CD4-positive, alpha-beta T cell treated with Interleukin-4 for 4 hours (primary cell): ENCODE data around the gene PPIA.

Experiments used
- DNase-seq: peaks from one replicate; pipeline ENCODE4 v3.0.0-alpha.2; 2020

PPIA gene

DNA sequence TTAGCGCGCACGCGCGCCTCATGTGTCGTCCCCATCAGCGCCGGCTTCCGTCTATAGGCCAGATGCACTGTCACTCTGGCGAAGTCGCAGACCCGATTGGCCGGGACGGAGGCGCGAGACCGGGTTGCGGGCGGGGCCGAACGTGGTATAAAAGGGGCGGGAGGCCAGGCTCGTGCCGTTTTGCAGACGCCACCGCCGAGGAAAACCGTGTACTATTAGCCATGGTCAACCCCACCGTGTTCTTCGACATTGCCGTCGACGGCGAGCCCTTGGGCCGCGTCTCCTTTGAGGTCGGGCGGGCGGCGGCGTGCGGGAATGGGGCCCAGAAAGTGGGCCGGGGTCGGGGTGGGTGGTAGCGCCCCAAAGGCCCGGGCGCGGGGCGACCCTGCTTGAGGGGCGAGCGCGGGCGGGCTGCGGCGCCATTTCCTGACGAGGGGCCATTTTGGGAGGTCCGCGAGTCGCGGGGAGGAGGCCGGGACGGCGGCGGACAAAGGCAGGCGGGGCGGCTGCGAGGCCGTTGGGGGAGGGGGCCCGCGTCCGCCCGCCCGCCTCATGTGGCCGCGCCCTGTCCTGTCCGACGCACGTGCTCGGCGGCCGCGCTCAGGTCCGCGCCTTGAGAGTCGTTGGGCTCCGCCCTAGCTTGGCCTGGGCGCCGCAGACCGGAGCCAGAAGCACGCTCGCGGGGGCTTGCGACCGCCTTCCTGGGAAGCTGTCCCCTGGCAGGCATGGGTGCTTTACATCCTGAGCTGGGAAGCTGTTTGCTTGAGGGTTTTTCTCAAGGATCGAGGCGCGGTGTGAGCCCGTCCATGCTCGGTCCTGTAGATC lies at the start of gene PPIA:
TSS of gene PPIA (plus strand) at position 178 of the 825 bp plus-strand sequence. CDS start at position 222, 44 bp downstream.
- peak; percentile 99 for DNase-seq

DNA sequence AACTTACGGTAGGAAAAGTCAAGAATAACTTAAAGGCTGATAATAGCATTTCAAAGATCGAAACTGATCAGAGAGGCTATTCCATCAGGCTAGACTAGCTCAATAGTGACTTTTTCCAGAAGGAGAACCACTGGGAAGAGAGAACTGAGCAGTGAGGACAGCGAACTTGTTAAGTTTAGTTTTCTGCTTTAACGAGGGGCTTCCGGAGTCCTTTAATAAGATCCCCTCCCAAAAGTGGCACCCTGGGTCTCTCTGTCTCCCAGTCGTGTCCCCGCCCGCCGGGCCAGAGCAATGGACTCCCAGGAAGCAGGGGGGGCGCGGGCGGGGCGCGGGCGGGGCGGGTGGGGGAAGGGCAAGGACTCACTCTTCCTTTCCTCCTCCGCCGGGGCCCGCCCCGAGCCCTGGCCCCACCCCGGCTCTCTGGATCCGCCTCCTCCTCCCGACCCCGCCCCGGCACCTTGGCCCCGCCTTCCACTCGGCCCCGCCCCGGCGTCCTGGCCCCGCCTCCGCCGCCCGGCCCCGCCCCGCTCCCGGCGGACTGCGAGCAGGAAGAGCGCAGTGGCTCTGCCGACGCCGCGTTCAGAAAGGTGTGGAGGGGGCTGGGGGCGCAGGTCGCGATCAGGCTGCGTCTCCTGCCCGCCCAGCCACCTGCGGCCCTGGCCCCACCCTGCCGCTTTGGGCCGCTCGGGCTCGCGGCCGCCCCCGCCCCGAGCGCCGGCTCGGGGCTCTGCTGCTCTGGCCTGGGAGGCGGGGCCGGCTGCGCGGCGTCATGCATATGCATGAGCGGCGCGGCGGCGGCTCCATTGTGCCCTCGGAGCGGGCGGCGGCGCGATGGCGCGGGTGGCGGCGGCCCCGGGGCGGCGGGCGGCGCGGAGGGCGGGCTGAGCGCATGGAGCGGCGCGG lies 48.2 kb upstream of the PPIA start, which contains the start of gene ZMIZ2:
TSS of gene ZMIZ2 (plus strand) at position 803 of the 903 bp plus-strand sequence. CDS start 7,403 bp downstream, outside the sequence.
- DNase-seq: peak; percentile 87

DNA sequence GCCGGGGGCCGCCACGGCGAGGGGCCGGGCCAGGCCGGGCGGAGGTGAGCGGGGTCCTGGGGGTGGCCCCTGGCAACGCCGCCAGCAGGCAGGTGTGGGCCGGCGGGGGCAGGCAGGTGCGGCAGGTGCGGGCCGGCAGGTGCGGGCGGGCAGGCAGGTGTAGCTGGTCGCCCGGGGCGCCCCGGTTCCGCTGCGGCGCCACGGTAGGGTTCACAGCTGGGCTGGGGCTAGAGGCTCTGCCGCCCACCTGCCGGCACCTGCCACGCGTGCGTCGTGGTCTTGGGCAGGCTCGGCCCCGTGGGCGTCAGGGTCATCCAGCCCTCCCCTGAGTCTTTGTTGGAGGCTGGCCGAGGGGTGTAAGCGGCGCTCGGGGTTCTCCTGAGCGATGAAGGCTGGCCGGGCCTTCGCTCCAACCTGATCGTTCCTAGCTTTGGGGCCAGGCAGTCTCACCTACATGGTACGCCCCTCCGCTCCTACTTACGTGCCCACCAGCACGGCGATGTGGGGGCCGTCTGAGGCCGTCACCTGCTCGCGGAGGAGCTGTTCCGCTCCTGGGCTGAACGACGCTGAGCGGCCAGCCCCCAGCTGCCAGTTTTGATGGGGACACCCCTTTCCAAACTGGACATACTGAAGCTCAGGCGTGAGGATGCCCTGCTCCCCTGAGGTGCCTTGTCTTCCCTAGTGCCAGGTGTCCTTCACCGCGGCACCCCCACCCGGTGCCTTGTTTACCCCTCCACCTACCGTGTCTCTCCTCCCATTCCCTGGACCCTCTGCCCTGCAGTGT lies 47.3 kb upstream of the PPIA start:
- no peak for DNase-seq

DNA sequence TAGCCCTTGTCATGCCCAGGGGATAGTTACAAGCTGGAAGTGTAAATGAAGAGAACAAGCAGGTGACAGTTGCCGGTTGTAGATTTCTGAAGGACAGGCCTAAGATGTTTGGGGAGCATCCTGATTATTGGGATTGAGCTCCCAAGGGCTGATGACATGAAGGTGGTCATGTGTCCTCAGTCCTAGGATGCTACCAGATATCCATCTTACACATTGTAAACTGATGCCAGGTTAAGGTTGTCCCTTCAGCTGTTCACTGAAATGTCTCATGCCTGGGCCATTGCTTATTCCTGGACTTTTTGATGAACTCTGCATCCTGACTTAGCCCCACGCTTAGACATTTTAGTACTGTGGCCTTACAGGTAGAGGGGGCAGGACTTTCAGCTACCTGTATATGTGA lies 46.5 kb upstream of the PPIA start:
- DNase-seq: no peak

DNA sequence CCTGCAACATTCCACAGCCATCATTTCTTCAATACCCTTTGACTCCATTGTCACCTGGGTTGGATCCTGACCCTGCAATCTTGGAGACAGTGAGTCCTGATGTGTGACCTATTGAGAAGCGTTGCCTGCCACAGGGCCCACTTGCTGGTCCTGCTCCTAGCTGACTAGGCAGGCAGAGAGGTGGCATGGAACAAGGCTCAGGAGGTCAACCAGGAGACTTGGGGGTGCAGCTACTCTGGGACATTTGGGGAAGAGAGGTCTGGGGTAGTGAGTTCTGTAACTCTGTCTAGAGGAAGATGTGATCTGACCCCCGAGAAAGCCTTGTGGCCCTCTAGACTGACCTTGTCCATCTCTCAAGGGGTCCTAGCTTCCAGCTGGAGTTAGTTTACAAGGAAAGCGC lies 46.1 kb upstream of the PPIA start:
- no peak for DNase-seq

DNA sequence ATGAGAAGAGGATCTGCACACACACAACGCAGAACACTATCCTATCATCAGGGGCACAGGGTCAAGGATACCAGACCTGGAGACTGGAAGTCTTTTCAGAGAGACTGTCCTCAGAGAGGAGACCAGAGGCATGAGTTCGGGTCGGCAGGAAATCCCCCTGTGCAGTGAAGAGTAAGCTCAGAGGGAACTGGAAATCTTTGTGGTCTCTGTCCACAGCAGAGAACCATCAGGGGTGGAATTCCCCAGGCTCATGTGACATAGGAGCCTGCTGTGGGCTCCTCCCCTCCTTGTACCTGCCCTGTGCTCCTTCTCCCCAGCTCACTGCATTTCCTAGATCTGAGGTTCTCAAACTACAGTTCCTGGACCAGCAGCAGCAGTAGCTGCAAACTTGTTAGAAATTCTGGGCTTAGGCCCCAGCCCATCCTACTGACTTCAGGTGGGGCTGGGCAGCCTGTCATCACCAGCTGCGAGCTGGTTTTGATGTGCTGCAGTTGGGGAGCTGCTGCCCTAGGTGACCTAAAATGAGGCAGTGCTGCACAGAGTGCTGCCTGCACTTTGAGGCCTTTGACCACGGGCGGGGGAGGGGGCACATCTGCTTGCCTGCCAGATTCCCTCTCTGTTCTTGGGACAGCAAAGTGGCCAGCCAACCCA lies 45.4 kb upstream of the PPIA start:
- DNase-seq: peak; percentile 74

DNA sequence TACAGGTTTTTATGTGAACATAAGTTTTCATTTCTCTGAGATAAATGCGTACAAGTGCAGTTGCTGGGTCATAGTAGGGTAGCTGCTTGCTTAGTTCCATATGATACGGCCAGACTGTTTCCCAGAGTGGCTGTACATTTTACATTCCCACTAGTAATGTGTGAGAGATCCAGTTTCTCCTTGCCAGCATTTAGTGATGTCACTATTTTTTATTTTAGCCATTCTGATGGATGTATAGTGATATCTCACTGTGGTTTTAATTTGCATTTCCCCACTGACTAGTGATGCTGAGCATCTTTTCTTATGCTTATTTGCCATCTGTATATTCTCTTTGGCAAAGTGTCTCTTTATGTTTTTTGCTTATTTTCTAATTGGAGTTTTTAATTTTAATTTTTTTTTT lies 43.7 kb upstream of the PPIA start:
- DNase-seq: no peak

DNA sequence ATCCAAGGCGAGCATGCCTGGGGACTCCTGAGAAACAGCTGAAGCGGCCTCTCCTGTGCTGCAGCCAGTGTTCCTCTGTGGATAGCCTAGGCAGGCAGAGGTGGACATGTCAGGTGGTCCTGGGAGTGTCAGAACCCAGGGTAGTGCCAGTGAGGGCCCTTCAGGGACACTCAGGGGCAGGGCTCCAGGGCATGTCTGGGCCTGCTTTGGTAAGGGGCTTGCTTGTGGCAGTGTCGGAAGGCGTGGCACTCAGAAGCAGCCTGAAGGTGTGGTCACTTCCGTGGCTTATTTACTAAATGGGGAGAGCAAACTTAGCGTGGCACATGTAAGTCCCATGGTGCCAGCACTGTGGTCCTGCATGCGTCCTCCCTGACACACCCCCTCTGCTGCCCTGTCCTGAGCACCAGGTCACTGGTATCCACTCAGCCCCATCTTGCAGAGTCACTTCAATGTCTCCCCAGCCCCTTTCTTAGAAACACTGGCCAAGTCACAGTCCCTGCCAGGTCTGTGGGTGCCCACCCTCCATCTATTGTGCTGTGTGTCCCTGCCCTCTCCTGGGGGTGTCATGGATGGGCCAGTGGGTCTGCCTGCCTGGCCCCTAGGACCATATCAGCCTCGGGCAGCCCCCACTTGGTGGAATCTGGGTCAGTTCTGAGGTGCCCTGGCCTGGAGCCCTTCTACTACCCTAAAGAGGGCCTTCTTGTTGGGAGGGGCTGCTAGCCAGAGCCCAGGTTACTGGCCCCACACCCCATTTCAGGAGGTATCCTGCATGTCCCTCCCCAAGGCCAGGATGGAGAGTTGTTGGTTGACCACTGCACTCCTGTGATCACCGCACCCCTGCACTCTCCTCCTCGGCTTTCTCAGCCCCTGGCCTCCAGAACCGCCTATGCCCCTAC lies 41.4 kb upstream of the PPIA start:
- no peak for DNase-seq

DNA sequence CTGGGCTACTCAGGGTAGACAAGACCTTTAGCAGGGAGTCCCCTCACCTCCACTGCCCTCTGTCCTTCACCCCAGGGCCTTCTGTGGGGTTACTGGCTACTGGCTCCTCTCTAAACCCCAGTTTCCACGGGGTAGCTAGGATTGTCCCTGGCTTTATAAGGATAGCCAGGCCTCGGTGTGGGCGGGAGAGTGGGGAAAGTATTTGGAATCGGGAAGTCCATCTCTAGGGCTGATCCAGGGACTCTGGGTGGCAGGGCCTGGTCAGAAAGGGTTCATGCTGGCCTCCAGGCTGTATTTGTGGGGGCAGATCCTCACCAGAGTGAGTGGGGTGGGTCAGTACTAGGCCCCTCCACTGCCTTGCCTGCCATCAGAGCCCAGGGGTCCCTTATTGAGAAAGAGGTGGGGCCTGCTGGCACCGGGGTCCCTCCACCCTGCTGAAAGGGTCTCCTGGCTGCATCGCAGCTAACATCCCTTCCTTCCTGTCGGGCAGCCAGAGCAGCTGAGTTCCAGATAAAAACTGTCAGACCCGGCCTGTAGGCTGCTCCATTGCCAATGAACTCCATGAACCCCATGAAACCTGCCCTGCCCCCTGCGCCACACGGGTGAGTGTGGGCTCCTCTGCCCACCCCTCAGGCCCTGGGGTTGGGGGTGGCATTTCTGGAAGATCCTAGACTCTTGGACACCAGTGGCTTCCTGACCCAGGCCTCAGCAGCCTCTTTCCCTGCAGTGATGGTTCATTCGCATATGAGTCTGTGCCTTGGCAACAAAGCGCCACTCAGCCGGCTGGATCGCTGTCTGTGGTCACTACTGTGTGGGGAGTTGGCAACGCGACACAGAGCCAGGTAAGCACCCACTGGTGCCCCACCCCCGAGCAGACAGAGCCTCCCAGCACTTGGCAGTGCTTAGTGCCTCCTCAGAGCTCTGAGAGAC lies 40.5 kb upstream of the PPIA start:
- DNase-seq: no peak

DNA sequence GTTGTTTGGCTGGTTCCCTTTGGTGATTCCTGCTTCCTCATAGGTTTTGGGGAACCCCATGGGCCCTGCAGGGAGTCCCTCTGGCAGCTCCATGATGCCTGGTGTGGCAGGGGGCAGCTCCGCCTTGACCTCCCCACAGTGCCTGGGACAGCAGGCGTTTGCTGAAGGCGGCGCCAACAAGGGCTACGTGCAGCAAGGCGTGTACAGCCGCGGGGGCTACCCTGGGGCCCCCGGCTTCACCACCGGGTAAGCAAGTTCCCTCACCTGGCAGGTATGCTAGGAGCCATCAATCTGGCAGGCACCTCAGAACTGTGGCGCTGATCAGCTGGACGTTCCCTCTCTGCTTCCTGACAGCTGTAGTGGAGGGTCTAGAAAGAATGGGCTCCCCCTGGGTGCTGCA lies 39.6 kb upstream of the PPIA start:
- no peak for DNase-seq

DNA sequence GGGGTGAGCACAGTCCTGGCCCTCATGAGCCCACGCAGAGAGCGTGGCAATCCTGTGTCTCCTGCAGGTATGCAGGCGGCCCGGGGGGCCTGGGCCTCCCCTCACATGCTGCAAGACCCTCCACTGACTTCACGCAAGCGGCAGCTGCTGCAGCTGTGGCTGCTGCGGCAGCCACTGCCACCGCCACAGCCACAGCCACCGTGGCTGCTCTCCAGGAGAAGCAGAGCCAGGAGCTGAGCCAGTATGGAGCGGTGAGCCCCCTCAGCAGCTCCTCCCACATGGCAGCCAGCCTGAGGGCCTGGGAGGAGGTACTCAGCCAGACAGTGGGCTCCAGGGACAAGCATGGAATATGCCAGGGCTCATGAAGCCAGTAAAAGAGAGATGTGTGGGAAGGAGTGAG lies 39.2 kb upstream of the PPIA start:
- DNase-seq: no peak

DNA sequence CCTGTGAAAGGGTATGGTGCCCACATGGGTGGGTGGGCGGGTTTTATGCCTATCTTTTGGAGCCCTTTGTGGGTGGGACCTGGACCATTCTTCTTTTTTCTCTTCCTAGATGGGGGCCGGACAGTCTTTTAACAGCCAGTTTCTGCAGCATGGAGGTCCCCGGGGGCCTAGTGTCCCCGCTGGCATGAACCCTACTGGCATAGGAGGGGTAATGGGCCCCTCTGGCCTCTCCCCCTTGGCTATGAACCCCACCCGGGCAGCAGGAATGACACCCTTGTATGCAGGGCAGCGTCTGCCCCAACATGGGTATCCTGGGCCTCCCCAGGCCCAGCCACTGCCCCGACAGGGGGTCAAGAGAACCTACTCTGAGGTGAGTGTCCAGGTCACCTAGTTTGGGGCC lies 38.7 kb upstream of the PPIA start:
- DNase-seq: no peak

DNA sequence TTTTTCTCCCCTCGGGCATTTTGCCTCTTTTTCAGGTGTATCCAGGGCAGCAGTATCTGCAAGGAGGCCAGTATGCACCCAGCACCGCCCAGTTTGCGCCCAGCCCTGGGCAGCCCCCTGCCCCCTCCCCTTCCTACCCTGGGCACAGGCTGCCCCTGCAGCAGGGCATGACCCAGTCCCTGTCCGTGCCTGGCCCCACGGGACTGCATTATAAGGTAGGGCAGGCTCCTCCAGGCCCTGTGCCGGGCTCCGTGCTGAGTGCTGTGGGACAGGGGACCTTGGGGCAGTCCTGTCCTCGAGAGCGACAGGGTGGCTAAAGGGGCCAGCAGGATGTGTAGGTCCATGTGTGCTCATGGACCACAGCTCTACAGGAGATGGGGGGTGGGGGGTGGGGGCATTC lies 37.2 kb upstream of the PPIA start:
- DNase-seq: no peak

DNA sequence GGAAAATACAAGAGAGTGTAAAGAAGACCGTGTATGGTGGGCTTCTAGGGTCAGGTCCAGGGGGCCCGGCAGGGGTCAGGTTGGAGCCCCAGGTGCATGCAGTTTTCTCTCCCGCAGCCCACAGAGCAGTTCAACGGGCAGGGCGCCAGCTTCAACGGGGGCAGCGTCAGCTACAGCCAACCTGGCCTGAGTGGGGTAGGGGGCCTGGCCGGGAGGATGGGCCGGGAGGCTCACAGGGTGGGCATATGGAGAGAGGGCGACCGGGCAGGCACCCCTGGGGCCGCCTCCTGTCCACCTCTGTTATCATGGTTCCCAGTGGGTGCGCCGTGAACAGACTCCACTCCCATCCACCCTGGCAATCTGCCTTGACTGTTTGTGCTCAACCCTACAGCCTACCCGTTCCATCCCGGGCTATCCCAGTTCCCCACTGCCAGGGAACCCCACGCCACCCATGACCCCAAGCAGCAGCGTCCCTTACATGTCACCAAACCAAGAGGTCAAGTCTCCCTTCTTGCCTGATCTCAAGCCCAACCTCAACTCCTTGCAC lies 36.4 kb upstream of the PPIA start:
- no peak for DNase-seq

DNA sequence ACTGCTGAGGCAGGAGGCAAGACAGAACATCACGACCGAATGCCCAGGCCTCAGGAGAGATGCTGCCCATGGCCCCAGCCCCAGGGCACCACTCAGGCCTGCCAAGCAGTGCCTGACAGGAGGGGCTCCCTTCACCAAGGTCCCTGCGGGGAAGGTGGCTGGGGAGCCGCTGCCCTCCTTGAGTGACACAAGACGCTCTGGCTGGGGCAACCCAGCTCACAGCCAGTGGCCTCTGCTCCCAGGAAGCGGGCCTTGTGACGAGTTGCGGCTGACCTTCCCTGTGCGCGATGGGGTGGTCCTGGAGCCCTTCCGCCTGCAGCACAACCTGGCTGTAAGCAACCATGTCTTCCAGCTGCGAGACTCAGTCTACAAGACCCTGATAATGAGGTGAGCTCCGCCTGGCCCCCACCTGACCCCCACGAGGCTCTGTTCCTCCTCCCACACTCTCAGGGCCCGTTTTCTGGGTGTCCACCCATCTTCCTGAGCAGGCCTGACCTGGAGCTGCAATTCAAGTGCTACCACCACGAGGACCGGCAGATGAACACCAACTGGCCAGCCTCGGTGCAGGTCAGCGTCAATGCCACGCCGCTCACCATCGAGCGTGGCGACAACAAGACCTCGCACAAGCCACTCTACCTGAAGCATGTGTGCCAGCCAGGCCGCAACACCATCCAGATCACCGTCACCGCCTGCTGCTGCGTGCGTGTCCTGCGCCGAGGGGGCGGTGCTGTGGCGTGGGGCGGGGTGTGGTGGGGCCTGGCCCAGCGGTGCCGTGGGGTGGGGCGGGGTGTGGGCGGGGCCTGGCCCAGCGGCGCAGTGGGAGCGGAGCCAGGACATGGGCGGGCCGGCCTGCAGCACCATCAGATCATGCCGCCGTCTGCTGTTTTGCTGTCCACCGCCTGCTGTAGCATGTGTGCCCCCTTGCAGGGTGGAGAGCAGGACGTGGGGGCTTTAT lies 35.0 kb upstream of the PPIA start:
- DNase-seq: no peak

DNA sequence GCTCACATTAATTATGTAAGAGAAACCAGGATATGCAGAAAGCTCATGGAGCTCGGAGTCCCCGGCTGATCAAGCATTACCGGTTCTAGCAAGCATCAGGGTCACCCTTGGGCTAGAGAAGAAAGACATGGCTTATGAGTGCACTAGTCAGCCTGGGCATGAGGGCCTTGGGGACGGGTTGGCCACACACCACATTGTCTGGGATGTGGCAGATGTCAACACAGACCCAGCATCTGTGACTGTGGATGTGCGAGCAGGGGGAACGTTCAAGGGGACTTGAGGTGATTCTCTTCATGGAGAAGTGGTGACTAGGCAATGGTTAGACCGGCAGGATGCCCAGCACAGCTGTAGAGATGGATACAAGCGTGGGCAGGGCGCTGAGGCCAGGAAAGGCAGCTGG lies 34.2 kb upstream of the PPIA start:
- DNase-seq: no peak

DNA sequence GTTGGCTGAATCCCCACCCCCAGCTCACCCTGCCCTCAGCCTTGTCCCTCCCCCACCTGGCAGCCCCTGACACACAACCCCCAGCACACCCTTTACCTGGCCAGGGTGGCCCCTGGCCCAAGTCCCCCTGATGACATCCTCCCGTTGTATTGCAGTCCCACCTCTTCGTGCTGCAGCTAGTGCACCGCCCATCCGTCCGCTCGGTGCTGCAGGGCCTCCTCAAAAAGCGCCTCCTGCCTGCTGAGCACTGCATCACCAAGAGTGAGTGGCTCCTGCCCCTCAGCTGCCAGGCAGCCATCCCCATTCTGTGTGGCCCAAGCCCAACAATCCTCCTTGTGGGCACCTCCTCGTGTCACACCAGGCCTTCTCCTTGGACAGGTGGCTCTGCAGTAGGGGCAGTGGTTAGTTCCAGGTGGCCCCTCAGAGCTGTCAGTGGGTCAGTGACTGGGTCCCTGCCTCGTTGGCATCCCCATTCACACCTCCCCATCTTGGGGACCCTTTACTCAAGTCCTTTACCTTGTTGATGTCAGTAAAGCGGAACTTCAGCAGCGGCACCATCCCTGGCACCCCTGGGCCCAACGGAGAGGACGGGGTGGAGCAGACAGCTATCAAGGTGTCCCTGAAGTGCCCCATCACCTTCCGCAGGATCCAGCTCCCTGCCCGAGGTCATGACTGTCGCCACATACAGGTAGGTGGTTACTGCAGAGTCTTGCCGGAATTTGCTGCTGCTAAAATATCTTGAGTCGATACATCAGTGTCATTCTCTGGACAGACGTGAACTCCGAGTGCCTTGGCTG lies 33.6 kb upstream of the PPIA start:
- no peak for DNase-seq

DNA sequence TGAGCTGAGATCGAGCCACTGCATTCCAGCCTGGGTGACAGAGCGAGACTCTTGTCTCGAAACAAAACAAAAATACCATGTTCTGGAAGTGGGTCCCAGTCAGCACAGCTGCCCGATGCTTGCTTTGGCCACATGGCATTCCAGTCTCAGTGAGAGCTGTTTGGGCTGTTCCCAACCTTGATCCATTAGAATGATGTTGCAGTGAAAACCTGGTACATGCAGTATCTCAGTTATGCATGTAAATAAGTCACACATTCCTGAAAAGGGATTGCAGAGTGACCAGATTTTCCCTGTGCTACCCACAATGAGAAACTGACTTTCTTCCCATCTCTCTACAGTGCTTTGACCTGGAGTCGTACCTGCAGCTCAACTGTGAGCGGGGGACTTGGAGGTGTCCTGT lies 32.4 kb upstream of the PPIA start:
- DNase-seq: no peak
